ENCODE data around the gene SLC10A7.

SLC10A7 gene

GRCh38 chr4:146283758-146284651 is 237.7 kb downstream of the SLC10A7 start:
- H3K27me3 ChIP-seq (replicated peaks; ENCODE audit: control insufficient read depth, insufficient read depth, low read length, poor library complexity, severe bottlenecking): no peaks in the 10 kb centered on the region
- H3K9me3 ChIP-seq (ENCODE audit: control insufficient read depth, low read length): no peaks in the 10 kb centered on the region
- no peaks in the 10 kb centered on the region for H3K4me1 ChIP-seq (ENCODE audit: control insufficient read depth, insufficient read depth, low read length, poor library complexity, severe bottlenecking)
- H3K4me3 ChIP-seq (ENCODE audit: insufficient read depth, low read depth, low read length, poor library complexity, severe bottlenecking): no peak overlapping the region
- no peaks in the 10 kb centered on the region for H3K36me3 ChIP-seq (ENCODE audit: control insufficient read depth, insufficient read depth, low read length)
- H3K27ac ChIP-seq (ENCODE audit: insufficient read depth, low read length, poor library complexity, severe bottlenecking): no peak overlapping the region
- DNase-seq: no peak

GRCh38 chr4:146282657-146283056 is 239.1 kb downstream of the SLC10A7 start:
- H3K9me3 ChIP-seq (ENCODE audit: control insufficient read depth, low read length): no peaks in the 10 kb centered on the region
- no peak overlapping the region for H3K27ac ChIP-seq (ENCODE audit: insufficient read depth, low read length, poor library complexity, severe bottlenecking)
- no peaks in the 10 kb centered on the region for H3K4me1 ChIP-seq (ENCODE audit: control insufficient read depth, insufficient read depth, low read length, poor library complexity, severe bottlenecking)
- H3K36me3 ChIP-seq (ENCODE audit: control insufficient read depth, insufficient read depth, low read length): no peaks in the 10 kb centered on the region
- no peak for DNase-seq
- H3K27me3 ChIP-seq (replicated peaks; ENCODE audit: control insufficient read depth, insufficient read depth, low read length, poor library complexity, severe bottlenecking): no peaks in the 10 kb centered on the region
- no peak overlapping the region for H3K4me3 ChIP-seq (ENCODE audit: insufficient read depth, low read depth, low read length, poor library complexity, severe bottlenecking)

- no peaks in the 10 kb centered on the region for H3K27me3 ChIP-seq (replicated peaks; ENCODE audit: control insufficient read depth, insufficient read depth, low read length, poor library complexity, severe bottlenecking)
- H3K4me3 ChIP-seq (ENCODE audit: insufficient read depth, low read depth, low read length, poor library complexity, severe bottlenecking): no peak overlapping the region
- no peaks in the 10 kb centered on the region for H3K4me1 ChIP-seq (ENCODE audit: control insufficient read depth, insufficient read depth, low read length, poor library complexity, severe bottlenecking)
- no peak for DNase-seq
- H3K36me3 ChIP-seq (ENCODE audit: control insufficient read depth, insufficient read depth, low read length): no peaks in the 10 kb centered on the region
- H3K9me3 ChIP-seq (ENCODE audit: control insufficient read depth, low read length): no peaks in the 10 kb centered on the region
- no peak overlapping the region for H3K27ac ChIP-seq (ENCODE audit: insufficient read depth, low read length, poor library complexity, severe bottlenecking)
Observed at GRCh38 chr4:146278986-146279385, 242.8 kb downstream of the SLC10A7 start.

- Histone ChIP-seq H3K4me1 (ENCODE audit: control insufficient read depth, insufficient read depth, low read length, poor library complexity, severe bottlenecking) (no peaks in the 10 kb centered on the region), H3K27ac (ENCODE audit: insufficient read depth, low read length, poor library complexity, severe bottlenecking) (no peak overlapping the region), H3K9me3 (ENCODE audit: control insufficient read depth, low read length) (no peaks in the 10 kb centered on the region), H3K4me3 (ENCODE audit: insufficient read depth, low read depth, low read length, poor library complexity, severe bottlenecking) (no peak overlapping the region), H3K27me3 (replicated peaks; ENCODE audit: control insufficient read depth, insufficient read depth, low read length, poor library complexity, severe bottlenecking) (no peaks in the 10 kb centered on the region), H3K36me3 (ENCODE audit: control insufficient read depth, insufficient read depth, low read length) (no peaks in the 10 kb centered on the region)
- DNase-seq: no peak
Observed at GRCh38 chr4:146275370-146275769, 246.4 kb downstream of the SLC10A7 start.

GRCh38 chr4:146274774-146275173 is 247.0 kb downstream of the SLC10A7 start:
- Histone ChIP-seq H3K27me3 (replicated peaks; ENCODE audit: control insufficient read depth, insufficient read depth, low read length, poor library complexity, severe bottlenecking) (no peaks in the 10 kb centered on the region), H3K27ac (ENCODE audit: insufficient read depth, low read length, poor library complexity, severe bottlenecking) (no peak overlapping the region)

GRCh38 chr4:146273204-146273901 is 248.4 kb downstream of the SLC10A7 start:
- H3K4me1 ChIP-seq (ENCODE audit: control insufficient read depth, insufficient read depth, low read length, poor library complexity, severe bottlenecking): no peaks in the 10 kb centered on the region
- no peak for DNase-seq
- no peaks in the 10 kb centered on the region for H3K9me3 ChIP-seq (ENCODE audit: control insufficient read depth, low read length)
- no peak overlapping the region for H3K4me3 ChIP-seq (ENCODE audit: insufficient read depth, low read depth, low read length, poor library complexity, severe bottlenecking)
- H3K27me3 ChIP-seq (replicated peaks; ENCODE audit: control insufficient read depth, insufficient read depth, low read length, poor library complexity, severe bottlenecking): no peaks in the 10 kb centered on the region
- no peak overlapping the region for H3K27ac ChIP-seq (ENCODE audit: insufficient read depth, low read length, poor library complexity, severe bottlenecking)
- H3K36me3 ChIP-seq (ENCODE audit: control insufficient read depth, insufficient read depth, low read length): peaks cover 5% of the 10 kb centered on the region

More at GRCh38 chr4:146274774-146275173, 247.0 kb downstream of the SLC10A7 start:
- DNase-seq: no peak
- no peaks in the 10 kb centered on the region for H3K36me3 ChIP-seq (ENCODE audit: control insufficient read depth, insufficient read depth, low read length)
- H3K4me3 ChIP-seq (ENCODE audit: insufficient read depth, low read depth, low read length, poor library complexity, severe bottlenecking): no peak overlapping the region
- no peaks in the 10 kb centered on the region for H3K9me3 ChIP-seq (ENCODE audit: control insufficient read depth, low read length)
- H3K4me1 ChIP-seq (ENCODE audit: control insufficient read depth, insufficient read depth, low read length, poor library complexity, severe bottlenecking): no peaks in the 10 kb centered on the region

- no peaks in the 10 kb centered on the region for H3K4me1 ChIP-seq (ENCODE audit: control insufficient read depth, insufficient read depth, low read length, poor library complexity, severe bottlenecking)
- no peaks in the 10 kb centered on the region for H3K27me3 ChIP-seq (replicated peaks; ENCODE audit: control insufficient read depth, insufficient read depth, low read length, poor library complexity, severe bottlenecking)
- H3K9me3 ChIP-seq (ENCODE audit: control insufficient read depth, low read length): no peaks in the 10 kb centered on the region
- no peak for DNase-seq
- peaks cover 5% of the 10 kb centered on the region for H3K36me3 ChIP-seq (ENCODE audit: control insufficient read depth, insufficient read depth, low read length)
- no peak overlapping the region for H3K4me3 ChIP-seq (ENCODE audit: insufficient read depth, low read depth, low read length, poor library complexity, severe bottlenecking)
- no peak overlapping the region for H3K27ac ChIP-seq (ENCODE audit: insufficient read depth, low read length, poor library complexity, severe bottlenecking)
Observed at GRCh38 chr4:146271466-146271865, 250.3 kb downstream of the SLC10A7 start.

- Histone ChIP-seq H3K27ac (ENCODE audit: insufficient read depth, low read length, poor library complexity, severe bottlenecking) (no peak overlapping the region), H3K27me3 (replicated peaks; ENCODE audit: control insufficient read depth, insufficient read depth, low read length, poor library complexity, severe bottlenecking) (no peaks in the 10 kb centered on the region), H3K4me1 (ENCODE audit: control insufficient read depth, insufficient read depth, low read length, poor library complexity, severe bottlenecking) (no peaks in the 10 kb centered on the region), H3K4me3 (ENCODE audit: insufficient read depth, low read depth, low read length, poor library complexity, severe bottlenecking) (no peak overlapping the region), H3K9me3 (ENCODE audit: control insufficient read depth, low read length) (no peaks in the 10 kb centered on the region), H3K36me3 (ENCODE audit: control insufficient read depth, insufficient read depth, low read length) (peaks cover 5% of the 10 kb centered on the region)
- DNase-seq: no peak
Observed at GRCh38 chr4:146269228-146269653, 252.5 kb downstream of the SLC10A7 start.

GRCh38 chr4:146267826-146268225 is 253.9 kb downstream of the SLC10A7 start:
- no peak overlapping the region for H3K27ac ChIP-seq (ENCODE audit: insufficient read depth, low read length, poor library complexity, severe bottlenecking)
- no peak overlapping the region for H3K4me3 ChIP-seq (ENCODE audit: insufficient read depth, low read depth, low read length, poor library complexity, severe bottlenecking)
- peaks cover 5% of the 10 kb centered on the region for H3K36me3 ChIP-seq (ENCODE audit: control insufficient read depth, insufficient read depth, low read length)
- no peaks in the 10 kb centered on the region for H3K9me3 ChIP-seq (ENCODE audit: control insufficient read depth, low read length)
- H3K27me3 ChIP-seq (replicated peaks; ENCODE audit: control insufficient read depth, insufficient read depth, low read length, poor library complexity, severe bottlenecking): no peaks in the 10 kb centered on the region
- no peak for DNase-seq
- no peaks in the 10 kb centered on the region for H3K4me1 ChIP-seq (ENCODE audit: control insufficient read depth, insufficient read depth, low read length, poor library complexity, severe bottlenecking)

- DNase-seq: no peak
- no peaks in the 10 kb centered on the region for H3K9me3 ChIP-seq (ENCODE audit: control insufficient read depth, low read length)
- no peaks in the 10 kb centered on the region for H3K4me1 ChIP-seq (ENCODE audit: control insufficient read depth, insufficient read depth, low read length, poor library complexity, severe bottlenecking)
- H3K36me3 ChIP-seq (ENCODE audit: control insufficient read depth, insufficient read depth, low read length): peaks cover 5% of the 10 kb centered on the region
- H3K27ac ChIP-seq (ENCODE audit: insufficient read depth, low read length, poor library complexity, severe bottlenecking): no peak overlapping the region
- no peaks in the 10 kb centered on the region for H3K27me3 ChIP-seq (replicated peaks; ENCODE audit: control insufficient read depth, insufficient read depth, low read length, poor library complexity, severe bottlenecking)
- H3K4me3 ChIP-seq (ENCODE audit: insufficient read depth, low read depth, low read length, poor library complexity, severe bottlenecking): no peak overlapping the region
Observed at GRCh38 chr4:146265950-146266490, 255.7 kb downstream of the SLC10A7 start.
